HG03520 (cell line): ENCODE data around the gene MSLN.

Experiments used
- ATAC-seq: cut with Tn5 transposase; IDR thresholded peaks from one replicate; pipeline ENCODE4 v1.9.1; 2021; ENCODE audit warnings: mild to moderate bottlenecking, moderate library complexity; ENCODE audit not compliant: unreplicated experiment

The MSLN gene

DNA sequence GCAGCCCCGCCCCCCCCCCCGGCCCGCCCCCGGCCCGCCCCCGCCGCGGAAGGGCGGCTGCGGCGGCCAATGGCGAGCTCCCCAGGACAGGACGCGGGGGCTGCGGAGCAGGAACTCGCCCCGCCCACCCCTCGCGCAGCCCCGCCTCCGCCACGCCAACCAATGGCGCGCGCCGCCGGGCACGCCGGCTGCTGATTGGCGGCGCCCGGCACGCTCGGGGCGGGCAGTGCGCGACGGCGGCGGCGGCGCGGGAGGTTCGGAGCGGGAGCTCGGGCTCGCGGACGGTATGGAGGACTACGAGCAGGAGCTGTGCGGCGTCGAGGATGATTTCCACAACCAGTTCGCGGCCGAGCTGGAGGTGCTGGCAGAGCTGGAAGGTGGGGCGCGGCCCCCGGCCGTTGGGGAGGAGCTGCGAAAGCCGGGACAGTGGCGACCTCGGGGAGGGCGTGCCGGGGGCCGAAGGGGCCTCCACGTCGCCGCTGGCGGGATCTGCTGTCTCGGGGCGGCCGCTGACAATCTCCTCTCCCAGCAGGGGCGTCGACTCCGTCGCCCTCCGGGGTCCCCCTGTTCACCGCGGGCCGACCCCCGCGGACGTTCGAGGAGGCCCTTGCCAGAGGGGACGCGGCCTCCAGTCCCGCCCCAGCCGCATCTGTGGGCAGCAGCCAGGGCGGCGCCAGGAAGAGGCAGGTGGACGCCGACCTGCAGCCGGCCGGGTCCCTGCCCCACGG lies 28.0 kb downstream of the MSLN start, which contains the start of gene CHTF18:
CHTF18 (plus strand) TSS at position 222 of the 728 bp plus-strand sequence; CDS start at position 287, 65 bp downstream.
- peak; percentile 71 for ATAC-seq

DNA sequence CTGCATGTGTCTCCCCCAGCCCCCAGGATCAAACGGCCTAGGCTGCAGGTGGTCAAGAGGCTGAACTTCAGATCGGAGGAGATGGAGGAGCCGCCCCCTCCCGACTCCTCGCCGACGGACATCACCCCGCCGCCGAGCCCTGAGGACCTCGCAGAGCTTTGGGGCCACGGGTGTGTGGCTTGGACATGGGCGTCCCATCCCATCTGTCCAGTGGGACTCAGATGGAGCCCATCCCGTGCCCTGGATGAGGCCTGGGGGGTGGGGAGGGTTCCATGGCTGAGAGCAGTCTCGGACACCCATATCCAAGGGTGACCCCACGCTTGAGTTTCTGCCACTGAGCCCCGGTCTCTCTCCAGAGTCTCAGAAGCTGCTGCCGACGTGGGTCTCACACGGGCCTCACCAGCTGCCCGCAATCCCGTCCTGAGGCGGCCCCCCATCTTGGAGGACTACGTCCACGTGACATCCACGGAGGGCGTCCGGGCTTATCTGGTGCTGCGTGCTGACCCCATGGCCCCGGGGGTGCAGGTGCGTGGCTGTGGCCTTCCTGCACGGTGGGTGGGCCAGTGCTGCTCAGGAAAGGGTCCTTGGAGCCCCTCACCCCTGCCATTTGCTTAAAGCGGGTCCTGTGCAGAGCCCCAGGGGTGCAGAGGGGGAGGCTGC lies 28.8 kb downstream of the MSLN start:
- no peak for ATAC-seq

DNA sequence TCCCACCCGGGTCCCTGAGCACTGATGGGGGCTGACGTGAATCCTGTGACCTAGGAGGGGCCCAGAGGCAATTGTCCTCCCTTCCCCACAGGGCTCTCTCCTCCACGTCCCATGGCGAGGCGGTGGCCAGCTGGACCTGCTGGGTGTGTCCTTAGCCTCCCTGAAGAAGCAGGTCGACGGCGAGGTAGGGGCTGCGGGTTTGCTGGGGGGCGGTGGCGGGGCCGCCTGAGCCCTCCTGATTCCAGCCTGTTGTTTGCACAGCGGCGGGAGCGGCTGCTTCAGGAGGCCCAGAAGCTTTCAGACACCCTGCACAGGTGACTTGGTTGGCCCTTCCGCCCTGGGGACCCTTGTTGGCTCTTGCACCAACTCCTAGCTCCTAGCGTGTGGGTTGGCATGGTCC lies 29.6 kb downstream of the MSLN start:
- no peak for ATAC-seq

DNA sequence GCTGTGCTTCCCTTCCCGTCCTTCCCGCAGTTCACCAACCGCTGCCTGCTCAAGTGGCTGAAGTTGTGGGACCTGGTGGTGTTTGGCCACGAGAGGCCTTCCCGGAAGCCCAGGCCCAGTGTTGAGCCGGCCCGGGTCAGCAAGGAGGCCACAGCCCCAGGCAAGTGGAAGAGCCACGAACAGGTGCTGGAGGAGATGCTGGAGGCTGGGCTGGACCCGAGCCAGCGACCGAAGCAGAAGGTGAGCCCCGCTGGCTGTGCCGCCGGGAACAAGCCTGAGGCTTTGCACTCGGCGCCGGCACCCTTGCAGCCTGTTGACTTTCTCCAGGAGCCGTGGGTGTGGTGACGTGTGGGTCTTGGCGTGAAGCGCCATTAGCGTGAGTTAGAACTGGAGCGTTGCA lies 30.6 kb downstream of the MSLN start:
- ATAC-seq = no peak

DNA sequence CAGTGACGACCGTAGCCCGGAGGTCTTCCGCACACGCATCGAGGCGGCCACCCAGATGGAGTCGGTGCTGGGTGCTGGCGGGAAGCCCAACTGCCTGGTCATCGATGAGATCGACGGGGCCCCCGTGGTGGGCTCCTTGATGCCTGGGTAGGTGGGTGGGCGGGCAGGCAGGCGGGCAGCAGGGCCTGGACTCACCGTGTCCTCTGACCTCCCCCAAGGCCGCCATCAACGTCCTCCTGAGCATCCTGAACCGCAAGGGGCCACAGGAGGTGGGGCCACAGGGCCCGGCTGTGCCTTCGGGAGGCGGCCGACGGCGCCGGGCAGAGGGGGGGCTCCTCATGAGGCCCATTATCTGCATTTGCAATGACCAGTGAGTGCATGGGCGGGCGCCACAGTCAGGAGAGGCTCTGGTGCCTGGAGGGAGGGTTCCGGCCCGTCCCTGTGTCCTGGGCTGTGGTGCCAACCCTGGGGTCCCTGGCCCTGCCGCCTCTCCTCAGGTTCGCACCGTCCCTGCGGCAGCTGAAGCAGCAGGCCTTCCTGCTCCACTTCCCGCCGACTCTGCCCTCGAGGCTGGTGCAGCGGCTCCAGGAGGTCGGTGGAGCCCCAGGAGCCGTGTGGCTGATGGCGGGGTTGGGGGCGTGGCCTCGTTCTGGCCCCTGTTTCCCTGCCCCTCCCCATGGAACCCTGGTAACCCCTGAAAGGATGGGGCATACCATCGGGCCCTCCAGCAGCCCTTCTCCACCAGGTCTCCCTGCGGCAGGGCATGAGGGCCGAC lies 31.9 kb downstream of the MSLN start:
- no peak for ATAC-seq

DNA sequence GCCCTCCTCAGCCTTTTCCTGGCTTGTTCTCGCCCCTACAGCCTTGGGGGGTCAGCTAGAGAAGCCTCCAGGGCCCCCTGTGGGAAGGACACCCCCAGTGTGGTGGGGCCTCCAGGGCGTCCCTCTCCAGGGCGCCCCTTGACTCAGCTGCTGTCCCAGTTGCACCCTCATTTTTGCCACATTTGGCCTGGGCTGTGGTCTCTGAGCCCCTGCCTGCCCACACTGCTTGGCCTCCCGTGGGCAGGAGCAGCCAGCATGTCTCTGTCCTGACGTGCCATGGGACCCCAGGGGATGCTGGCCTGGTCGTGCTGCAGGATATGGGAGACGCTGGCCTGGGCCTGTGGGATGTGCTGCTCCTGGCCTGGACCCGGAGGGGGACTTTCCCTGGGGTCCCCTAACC lies 32.9 kb downstream of the MSLN start:
- no peak for ATAC-seq

DNA sequence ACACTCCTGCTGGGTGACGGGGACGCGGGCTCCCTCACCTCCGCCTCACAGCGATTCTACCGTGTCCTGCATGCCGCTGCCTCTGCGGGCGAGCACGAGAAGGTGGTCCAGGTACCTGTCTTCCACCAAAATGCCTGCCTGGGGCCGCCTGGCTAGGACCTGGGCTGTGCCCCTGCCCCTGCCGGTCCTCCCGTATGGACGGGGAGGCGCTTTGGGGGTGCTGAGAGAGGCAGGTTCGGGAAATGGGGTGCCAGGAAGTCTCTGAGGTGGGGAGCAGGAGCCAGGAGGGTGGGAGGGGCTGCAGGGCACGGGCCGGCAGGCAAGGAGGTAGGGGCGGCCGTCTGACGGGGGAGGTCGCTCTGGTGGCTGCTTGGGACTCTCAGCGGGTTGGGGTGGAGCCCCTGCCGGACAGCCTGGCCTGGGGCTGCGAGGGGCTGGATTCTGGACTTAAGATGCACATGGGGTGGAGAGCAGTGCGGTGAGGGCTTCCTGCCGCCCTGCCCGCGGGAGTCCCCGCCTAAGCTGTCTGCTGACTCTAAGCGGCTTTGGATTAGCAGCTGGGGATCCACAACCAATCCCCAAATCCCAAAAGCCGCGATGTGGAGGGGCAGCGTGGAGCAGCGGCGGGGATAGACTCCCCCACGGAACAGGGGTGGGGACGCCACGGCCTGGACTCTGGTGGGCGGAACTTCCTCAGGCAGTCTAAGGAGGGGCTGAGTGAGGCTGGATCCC lies 33.7 kb downstream of the MSLN start:
- ATAC-seq = no peak

DNA sequence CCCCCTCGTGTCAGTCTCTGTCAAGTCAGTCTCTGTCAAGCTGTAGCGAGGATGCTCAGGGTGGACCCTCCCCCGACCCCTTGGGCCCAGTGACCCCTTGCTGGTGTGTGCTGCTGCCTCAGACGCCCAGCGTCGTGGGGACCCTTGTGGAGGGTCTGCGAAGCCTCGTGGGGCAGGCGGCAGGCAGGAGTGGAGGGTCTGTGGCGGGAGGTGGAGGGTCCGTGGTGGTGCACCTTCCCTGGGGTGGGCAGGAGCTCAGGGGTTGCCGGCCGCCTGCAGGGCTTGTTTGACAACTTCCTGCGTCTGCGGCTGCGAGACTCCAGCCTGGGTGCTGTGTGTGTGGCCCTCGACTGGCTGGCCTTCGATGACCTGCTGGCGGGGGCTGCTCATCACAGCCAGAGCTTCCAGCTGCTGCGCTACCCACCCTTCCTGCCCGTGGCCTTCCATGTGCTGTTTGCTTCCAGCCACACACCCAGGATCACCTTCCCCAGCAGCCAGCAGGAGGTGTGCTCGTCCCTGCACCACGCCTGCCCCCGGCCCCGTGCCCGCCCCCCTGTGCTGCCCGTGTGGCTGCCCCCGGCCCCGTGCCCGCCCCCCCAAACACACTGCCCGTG lies 34.4 kb downstream of the MSLN start:
- no peak for ATAC-seq

DNA sequence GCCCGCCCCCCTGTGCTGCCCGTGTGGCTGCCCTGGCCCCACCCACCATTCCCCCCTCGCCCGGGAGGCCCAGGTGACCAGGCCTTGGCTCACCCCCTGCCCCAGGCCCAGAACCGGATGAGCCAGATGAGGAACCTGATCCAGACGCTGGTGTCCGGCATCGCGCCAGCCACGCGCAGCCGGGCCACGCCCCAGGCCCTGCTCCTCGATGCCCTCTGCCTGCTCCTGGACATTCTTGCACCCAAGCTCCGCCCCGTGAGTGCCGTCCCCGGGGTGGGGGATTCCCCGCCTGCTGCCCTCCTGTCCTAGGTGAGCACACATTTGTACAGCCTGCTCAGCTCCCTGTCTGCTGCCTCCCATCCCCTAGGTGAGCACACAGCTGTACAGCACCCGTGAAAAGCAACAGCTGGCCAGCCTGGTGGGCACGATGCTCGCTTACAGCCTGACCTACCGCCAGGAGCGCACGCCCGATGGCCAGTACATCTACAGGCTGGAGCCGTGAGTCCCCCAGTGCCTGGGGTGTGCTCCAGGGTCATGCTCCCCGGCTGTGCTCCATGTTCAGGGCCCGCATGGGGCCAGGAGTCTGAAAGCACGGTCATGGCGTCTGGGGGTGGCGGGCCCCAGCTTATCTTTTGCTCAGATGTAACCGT lies 35.2 kb downstream of the MSLN start:
- no peak for ATAC-seq

DNA sequence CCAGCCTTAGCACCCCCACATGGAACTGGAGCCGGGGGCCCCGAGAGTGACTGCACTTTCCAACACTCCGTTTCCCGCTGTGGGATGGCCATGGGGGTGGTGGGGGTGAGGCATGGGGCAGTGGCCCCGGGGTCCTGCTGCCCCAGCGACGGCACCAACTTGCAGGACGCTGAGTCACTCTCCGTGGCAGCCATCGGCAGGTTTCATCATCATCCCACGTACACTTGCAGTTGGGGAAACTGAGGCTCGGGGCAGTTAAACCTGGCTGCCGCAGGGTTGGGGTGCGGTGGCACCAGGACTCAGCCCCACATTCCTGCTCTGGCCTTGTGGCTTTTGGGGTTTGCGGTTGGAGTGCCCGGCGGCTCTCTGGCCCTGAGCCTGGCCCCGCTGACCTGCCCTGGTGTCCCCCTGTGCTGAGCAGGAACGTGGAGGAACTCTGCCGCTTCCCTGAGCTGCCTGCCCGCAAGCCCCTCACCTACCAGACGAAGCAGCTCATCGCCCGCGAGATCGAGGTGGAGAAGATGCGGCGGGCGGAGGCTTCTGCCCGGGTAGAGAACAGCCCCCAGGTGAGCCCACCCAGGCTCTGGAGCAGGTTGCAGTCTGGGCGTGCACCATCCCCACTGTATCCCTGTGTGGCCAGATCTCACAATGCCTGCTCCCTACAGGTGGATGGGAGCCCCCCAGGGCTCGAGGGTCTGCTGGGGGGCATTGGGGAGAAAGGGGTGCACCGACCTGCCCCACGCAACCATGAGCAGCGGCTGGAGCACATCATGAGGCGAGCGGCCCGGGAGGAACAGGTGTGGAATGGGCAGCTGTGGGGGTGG lies 36.0 kb downstream of the MSLN start:
- ATAC-seq = no peak

DNA sequence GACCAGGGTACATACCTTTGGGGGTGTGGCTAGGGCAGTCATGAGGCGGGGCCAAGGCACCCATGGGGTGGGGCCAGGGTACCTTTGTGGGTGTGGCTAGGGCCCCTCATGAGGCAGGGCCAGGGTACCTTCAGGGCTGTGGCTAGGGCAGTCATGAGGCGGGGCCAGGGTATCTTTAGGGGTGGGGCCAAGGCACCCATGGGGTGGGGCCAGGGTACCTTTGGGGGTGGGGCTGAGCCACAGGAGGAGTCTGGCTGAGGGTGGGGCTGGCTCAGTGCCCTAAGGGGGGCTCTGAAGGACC lies 36.5 kb downstream of the MSLN start:
- no peak for ATAC-seq

DNA sequence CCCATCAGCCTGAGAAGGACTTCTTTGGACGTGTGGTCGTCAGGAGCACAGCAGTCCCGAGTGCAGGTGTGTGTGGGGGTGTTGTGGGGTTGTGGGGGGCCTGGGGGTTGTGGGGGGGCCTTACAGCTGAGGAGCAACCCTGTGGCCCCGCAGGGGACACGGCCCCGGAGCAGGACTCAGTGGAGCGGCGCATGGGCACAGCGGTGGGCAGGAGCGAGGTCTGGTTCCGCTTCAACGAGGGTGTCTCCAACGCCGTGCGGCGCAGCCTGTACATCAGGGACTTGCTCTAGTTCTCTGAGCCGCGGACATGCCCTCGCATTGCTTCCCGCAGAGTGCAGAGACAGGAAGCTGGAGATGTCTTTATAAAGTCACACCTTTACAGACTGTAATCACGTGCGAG lies 37.2 kb downstream of the MSLN start:
- ATAC-seq = no peak

DNA sequence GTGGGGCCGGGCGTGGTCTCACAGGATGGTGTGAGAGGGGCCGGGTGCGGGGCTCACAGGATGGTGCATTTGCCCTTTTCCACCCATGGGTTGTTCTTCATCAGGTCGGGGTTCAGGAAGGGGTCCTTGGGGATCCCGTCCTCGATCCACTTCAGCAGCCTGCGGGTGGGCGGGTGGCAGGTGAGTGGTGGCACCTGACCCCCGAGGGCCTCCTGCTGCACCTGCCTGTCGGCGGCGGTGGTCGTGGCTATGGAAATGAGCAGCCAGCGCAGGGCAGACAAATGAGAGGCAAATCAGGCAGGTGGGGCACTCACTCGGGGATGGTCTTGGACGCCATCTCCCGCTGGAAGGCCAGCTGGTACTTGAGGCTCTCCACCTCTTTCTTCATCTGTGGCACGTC lies 38.1 kb downstream of the MSLN start:
- ATAC-seq = no peak

DNA sequence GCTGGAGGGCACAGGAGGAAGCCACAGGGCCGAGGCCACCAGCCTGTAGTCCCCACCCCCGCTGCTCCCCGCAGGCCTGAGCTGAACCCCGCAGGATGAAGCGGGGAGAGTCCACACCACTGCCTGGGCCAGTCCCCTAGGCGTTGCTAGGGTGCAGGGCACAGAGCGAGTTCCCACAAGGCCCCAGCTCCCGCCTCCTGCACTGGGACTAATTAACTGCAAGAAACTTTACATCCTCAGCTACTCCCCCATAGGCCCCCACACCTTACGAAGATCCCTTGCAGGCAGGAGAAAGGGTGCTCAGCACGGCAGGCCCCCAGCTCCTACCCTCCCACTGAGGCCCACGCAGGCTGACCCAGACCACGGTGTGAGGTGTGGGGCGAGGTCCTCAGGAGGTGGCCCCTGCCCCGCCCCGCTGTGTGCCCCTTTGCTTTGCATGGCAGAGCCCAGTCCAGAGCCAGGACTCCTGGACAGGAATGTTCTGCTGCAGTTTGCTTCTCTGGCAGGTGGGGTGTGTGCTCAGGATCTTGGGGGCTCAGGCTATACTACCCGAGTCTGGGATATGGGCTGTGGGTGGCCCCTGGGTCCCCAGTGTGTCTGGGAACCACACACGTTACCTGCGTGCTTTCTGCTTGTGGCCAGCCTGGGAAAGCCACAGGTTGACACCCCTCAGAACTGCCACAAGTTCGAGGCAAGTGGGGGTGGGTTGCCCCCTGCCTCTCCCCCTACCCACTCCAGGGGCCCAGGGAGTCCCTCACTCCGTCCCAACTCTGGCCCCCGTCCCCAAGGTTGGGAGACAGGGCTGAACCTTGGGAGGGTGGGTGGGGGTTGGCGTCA lies 38.8 kb downstream of the MSLN start:
- ATAC-seq = no peak

DNA sequence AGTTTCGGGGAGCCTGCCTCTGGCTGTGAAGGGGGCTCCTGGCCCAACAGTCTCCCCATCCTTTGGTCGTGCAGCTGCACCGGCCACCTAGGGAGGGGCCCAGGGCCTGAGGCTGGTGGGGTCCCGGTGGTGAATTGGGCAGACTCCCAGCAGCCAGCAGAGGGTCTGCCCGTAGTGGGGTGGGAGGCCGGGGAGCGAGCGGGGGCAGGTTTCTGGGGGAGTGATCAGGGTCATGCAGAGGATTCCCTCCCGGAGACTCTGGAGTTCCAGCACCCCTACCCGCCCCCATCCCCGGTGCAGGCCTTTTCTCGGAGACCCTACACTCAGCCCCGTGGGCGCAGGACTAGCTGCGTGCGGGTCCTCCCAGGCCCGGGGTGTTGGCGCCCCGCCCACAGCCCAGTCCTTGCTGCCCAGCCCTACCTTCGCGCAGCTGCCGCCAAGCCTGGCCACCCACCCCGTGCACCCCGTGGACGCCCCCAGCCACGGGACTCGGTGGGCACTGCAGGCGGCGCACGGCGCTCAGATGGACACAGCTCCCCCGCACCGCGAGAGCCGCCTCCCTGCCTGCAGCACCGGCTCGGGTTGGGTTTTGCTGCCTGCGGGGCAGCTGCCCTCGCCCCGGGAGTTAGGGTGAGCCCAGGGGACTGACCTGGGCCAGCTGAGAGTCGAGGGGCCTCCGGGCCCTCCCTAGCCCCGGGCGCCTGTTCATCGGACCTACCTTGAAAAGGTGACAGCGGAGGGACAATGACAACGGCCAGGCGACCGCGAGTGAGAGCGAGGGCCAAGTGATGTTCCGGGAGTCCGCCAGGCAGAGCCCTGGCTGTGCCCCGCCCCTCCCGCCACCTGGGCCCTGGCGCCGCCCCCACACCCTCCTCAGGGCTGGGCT lies 39.7 kb downstream of the MSLN start, which contains the start of gene GNG13:
GNG13 (minus strand) TSS at position 787 of the 886 bp plus-strand sequence. CDS start 1,657 bp downstream, outside the sequence.
- ATAC-seq = no peak

DNA sequence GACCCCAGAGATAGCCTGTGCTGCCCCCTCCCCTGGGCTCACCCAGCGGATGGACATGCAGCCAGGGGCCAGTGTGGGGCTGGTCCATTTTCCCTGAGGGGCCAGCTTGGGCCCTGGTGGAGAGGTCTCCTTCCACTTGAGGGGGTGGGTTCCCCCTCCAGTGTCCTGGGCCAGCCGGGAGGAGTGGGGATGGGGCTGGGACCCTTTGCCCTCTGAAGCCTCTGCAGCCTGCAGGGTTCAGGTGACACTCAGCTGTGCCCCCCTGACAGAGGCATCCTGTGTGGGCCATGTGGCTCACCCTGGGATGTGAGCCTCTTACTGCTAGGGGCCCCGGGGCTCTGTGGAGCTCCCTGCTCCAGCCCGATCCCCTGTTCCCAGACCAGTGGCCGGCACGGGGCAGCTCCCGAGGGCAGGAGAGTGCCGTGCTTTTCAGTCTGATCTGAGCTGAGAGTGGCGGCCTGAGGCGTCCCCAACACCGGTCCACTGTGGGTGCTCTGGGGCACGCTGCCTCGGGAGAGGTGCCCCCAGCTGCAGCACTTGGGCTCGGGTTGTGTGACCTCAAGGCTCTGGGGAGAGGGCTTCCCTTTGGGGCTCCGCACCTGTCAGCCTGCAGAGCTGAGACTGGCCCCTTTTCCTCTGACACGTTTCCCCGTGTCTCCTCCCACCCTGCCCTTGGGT lies 40.4 kb downstream of the MSLN start:
- no peak for ATAC-seq
